HG02642 (cell line): ENCODE data around the gene GJA1.
A peak's percentile ranks its signal among the peaks of the same experiment; 100 is the strongest.
"Not testable (repeated sequence)": the region's sequence is repeated elsewhere in the genome, so short reads cannot be mapped to it uniquely, and the experiment has no call there.

ENCODE experiments used
- ATAC-seq: cut with Tn5 transposase; IDR thresholded peaks from one replicate; pipeline ENCODE4 v1.9.1; 2021; ENCODE audit warnings: mild to moderate bottlenecking; ENCODE audit not compliant: unreplicated experiment, poor library complexity

The GJA1 gene

GRCh38 chr6:121435444-121436069 is at the start of gene GJA1:
GJA1 (plus strand) TSS chr6:121435646; CDS start chr6:121446848, 11,202 bp downstream.
- no peak for ATAC-seq

- ATAC-seq: not testable (repeated sequence)
Observed at GRCh38 chr6:121386551-121386950, 48.9 kb upstream of the GJA1 start.

- no peak for ATAC-seq
Observed at GRCh38 chr6:121389419-121389818, 46.0 kb upstream of the GJA1 start.

DNA sequence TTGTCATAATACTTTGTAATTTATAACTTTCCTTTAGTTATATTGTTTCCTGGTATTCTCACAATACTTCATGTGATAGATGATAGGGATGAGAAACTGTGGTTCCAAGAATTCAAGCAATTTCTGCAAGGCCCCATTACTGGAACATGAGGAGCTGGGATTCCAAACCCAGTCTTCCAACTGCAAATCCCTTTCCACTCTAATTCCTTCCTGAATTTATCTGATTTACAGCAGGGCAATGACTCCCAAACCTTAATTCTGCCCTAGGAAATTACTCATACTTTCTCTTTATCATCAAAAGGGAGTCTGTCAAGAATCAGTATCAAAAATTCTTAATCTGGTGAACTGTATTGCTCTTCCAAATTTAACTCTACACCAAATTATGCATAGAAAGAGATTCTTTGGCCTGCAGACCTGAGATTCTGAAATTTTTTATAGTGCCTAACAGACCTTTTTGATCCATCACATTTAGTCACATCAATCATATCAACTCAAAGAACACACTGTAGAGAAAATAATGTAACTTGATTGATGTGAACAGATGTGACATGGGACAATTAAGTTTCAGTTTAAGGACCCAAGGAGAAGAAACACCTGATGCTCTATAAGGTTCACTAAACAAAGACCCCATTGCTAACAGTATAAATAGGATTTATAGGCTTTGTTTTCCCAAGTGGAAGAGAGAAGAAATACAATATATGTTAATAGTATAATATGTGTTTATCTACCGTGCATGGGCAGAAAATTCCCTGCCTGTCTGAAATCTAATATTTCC is 41.5 kb upstream of the GJA1 start:
- ATAC-seq: no peak

DNA sequence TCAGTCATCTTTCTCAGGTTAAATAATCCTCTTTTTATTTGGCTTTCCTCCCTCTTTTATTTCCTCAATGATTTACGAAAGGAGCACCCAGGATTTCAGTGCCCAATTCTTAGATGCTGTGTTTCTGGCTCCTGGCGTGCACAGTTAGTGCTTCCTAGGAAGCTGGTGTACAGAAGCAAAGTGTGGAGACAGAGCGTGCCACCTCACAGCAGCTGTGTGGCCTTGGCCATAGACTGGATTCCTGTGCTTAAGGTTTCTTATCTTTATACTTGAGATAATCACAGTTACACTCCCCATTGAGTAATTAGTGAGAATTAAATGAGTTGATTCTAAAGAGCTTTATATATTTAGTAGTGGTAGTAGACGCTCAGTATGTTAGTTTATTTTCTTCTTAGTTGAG is 39.7 kb upstream of the GJA1 start:
- no peak for ATAC-seq

DNA sequence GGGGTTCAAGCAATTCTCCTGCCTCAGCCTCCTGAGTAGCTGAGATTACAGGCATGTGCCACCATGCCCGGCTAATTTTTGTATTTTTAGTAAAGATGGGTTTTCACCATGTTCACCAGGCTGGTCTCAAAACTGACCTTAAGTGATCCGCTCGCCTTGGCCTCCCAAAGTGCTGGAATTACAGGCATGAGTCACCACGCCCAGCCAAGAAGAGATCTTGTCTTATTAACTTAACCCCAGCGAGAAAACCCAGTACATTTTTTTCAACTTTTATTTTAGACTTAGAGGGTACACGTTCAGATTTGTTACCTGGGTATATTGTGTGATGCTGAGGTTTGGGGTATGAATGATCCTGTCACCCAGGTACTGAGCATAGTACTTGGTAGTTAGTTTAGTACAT is 38.3 kb upstream of the GJA1 start:
- ATAC-seq: not testable (repeated sequence)

- ATAC-seq: no peak
Observed at GRCh38 chr6:121398127-121398526, 37.3 kb upstream of the GJA1 start.

DNA sequence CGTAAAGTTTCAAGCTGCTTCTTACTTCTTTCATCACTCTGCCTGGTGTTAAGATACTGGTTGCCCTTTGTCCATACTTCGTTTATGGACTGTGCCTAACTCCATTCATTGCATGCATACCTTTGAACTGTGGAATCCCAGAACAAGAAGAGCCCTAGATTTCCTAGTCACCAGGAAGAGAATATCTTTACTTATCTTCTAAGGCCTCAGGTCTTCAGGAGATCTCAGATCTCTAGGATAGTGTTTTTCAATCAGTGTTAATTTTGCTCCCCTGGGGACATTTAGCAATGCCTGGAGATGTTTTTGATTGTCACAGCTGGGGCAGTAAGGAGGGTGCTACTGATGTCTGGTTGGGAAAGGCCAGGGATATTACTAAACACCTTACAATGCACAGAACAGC is 35.5 kb upstream of the GJA1 start:
- ATAC-seq: no peak

- no peak for ATAC-seq
Observed at GRCh38 chr6:121403964-121404363, 31.5 kb upstream of the GJA1 start.

GRCh38 chr6:121405306-121405705 is 30.1 kb upstream of the GJA1 start:
- no peak for ATAC-seq

GRCh38 chr6:121408321-121408720 is 27.1 kb upstream of the GJA1 start:
- no peak for ATAC-seq

- no peak for ATAC-seq
Observed at GRCh38 chr6:121413879-121414278, 21.6 kb upstream of the GJA1 start.

DNA sequence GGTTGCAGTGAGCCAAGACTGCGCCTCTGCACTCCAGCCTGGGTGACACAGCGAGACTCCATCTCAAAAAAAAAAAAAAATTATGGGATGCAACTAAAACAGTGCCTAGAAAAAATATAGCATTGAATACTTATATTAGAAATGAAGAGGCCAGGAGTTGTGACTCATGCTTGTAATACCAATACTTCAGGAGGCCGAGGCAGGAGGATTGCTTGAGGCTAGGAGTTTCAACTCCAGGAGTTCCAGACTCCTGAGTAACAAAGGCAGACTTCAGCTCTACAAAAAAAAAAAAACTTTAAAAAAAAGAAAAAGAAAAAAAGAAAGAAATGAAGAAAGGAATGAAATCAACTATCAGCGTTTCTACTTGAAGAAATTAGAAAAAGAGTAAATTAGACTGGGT is 17.1 kb upstream of the GJA1 start:
- ATAC-seq: no peak

GRCh38 chr6:121426686-121427085 is 8.8 kb upstream of the GJA1 start:
- no peak for ATAC-seq

- no peak for ATAC-seq
Observed at GRCh38 chr6:121428872-121429756, 6.3 kb upstream of the GJA1 start.

DNA sequence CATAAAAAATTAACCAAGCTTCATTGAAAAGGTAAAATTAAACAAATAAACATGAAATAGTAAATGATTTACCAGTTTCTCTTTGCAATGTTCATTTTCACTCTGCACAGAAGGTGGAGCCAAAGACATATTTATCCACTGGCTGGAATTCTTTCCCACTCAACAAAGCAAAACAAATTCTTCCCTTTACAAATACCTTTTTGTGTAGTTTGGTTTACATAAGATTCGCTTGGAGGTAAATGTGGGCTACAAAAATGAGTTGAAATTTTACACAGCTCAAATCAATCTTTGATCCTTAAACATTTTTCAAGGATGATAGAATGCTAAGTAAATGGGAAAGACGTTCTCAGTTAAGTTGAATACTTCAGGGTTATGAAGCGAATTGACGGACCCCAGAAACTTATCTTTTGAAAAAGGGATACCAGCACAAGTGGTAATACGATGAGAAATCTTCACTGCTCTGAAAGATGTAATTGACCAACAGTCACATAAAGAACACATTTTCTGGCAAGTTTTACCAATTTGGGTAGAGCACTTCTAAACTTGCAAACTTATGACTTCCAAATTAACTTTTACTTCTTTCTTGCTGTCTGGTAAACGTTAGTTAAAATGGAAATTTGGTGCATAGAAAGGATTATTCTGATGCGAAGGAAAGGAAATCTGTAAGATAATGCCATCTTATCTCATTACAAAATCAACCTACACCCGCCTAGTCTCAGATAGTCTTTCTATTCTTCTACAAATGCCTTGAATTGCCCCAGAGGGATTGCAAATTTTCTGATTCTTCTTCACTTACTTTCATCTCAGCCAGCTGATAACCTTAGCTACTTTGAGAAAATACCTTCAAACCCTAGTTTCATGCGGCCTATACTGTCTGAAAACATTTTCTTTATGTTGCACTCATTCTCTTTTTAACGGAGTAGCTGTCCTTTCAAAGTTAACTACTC is 4.7 kb upstream of the GJA1 start:
- no peak for ATAC-seq

GRCh38 chr6:121431776-121432175 is 3.7 kb upstream of the GJA1 start:
- not testable (repeated sequence) for ATAC-seq

DNA sequence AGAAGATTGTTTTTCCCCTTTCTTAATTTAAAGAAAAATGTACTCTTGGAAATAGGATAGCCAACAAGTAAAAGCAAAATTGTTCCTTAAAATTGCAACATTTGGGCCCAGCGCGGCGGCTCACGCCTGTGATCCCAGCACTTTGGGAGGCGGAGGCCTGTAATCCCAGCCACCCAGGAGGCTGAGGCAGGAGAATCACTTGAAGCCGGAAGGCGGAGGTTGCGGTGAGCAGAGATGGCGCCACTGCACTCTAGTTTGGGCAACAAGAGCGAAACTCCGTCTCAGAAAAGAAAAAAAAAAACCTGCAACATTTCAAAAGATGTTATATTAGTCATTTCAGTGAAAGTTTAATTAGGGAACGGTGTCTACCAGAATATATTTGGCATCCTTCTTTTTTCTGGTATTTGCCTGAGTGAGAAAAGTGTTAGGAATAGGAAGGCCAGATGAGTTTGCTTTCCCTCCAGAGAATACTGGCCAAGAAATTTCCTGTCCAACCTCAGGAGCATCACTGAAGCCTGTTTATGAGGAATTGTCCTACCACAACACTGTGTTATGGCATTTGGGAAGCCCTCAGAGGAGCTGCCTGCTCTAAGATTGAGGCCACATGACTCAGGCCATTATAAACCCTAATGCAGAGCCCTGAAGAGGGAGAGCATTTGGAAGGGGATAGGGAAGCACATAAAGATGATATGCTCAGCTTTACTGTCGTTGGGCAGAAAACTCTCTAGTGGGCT is 1.2 kb upstream of the GJA1 start:
- ATAC-seq: no peak

DNA sequence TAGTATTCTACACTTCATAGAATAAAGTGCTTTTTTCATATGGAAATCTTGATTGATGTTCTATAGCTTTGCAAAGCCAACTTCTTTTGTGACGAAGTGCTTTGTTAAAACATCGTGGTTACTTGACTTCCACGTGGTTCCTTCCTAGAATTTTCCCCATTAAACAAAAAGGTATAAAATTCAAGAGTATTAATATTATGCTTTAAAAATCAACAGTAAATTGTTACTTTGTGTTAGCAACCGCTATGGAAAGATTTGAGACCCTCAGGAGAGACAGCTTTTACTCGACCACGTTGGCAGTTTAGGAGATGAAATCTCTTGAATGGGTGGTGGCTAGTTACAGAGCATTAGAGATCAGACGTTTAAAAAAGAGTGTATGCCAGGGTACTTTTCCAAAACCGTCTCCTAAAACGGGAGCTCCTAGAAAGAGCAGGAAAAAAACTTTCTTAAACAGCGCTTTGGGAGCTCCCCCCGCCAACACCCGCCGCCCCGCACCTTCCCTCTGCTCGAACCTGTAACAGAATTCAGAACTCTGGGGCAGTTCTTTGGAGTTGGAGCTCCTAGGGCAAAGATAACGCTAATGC is 920 bp downstream of the GJA1 start:
- peak; percentile 26 for ATAC-seq
